Keratinocyte (primary cell): Measurements from ENCODE around the gene SFTPA2. TPM values are rescaled to one million over a fixed set of nuclear protein-coding genes. Genes with fewer than 3 reads are reported as not detected.
"Not testable (repeated sequence)": the region's sequence is repeated elsewhere in the genome, so short reads cannot be mapped to it uniquely, and the experiment has no call there.

Experiments used
- DNase-seq: peaks from one replicate; pipeline ENCODE4 v3.0.0-alpha.2; 2011; ENCODE audit warnings: low read depth, missing footprints, low spot score
- FAIRE-seq: peaks from 2 replicates; lab custom pipeline; 2011; peaks lifted over from hg19 to GRCh38; lab: Jason Lieb, UNC
- H2AFZ ChIP-seq: 2 replicates; pipeline ENCODE4 v1.6.0; 2012; ENCODE audit warnings: low read length, control low read depth, inconsistent platforms; ENCODE audit not compliant: control insufficient read depth
- H3K27ac ChIP-seq: 2 replicates; pipeline ENCODE4 v1.5.1; 2011; ENCODE audit warnings: low read length; ENCODE audit not compliant: control insufficient read depth, insufficient read depth
- H3K27me3 ChIP-seq: 3 replicates; pipeline ENCODE4 v1.6.0; 2011; ENCODE audit warnings: low read length; ENCODE audit not compliant: control insufficient read depth, insufficient read depth; ENCODE audit errors: extremely low read depth
- H3K36me3 ChIP-seq, 2 experiments: 2 replicates in 1 of 2; 3 replicates in 1 of 2; pipeline ENCODE4 v1.5.1; 2011; ENCODE audit warnings: low read length in 2 of 2, mild to moderate bottlenecking in 1 of 2; ENCODE audit not compliant: control insufficient read depth in 2 of 2, insufficient read depth in 2 of 2; ENCODE audit errors: extremely low read depth in 1 of 2
- H3K4me1 ChIP-seq: 3 replicates; pipeline ENCODE4 v1.5.1; 2011; ENCODE audit warnings: low read length; ENCODE audit not compliant: control insufficient read depth, insufficient read depth; ENCODE audit errors: extremely low read depth
- H3K4me2 ChIP-seq: 3 replicates; pipeline ENCODE4 v1.6.0; 2011; ENCODE audit warnings: low read depth, low read length; ENCODE audit not compliant: control insufficient read depth, insufficient read depth; ENCODE audit errors: extremely low read depth
- H3K4me3 ChIP-seq, 3 experiments: fragments of 200-600 bp in 1 of 3; sonication (generic) in 1 of 3; 2 replicates in 2 of 3; 3 replicates in 1 of 3; pipeline ENCODE4 v1.5.1; 2011 to 2016; ENCODE audit warnings: low read length in 3 of 3, mild to moderate bottlenecking in 3 of 3, control low read depth in 2 of 3, inconsistent platforms in 1 of 3, low read depth in 1 of 3, mixed read lengths in 1 of 3, mixed run types in 1 of 3, moderate library complexity in 1 of 3; ENCODE audit not compliant: control insufficient read depth in 2 of 3, insufficient read depth in 2 of 3; ENCODE audit errors: extremely low read depth in 1 of 3
- H3K79me2 ChIP-seq: 2 replicates; pipeline ENCODE4 v1.6.0; 2012; ENCODE audit warnings: low read length; ENCODE audit not compliant: control insufficient read depth, insufficient read depth
- H3K9ac ChIP-seq: 3 replicates; pipeline ENCODE4 v1.6.0; 2011; ENCODE audit warnings: low read length; ENCODE audit not compliant: control insufficient read depth, insufficient read depth; ENCODE audit errors: extremely low read depth
- H3K9me1 ChIP-seq: 3 replicates; pipeline ENCODE4 v1.6.0; 2011; ENCODE audit warnings: low read length; ENCODE audit not compliant: control insufficient read depth, insufficient read depth; ENCODE audit errors: extremely low read depth
- H3K9me3 ChIP-seq: 2 replicates; pipeline ENCODE4 v1.5.1; 2012; ENCODE audit warnings: low read depth, low read length; ENCODE audit not compliant: control insufficient read depth
- H4K20me1 ChIP-seq: 3 replicates; pipeline ENCODE4 v1.6.0; 2011; ENCODE audit warnings: low read length; ENCODE audit not compliant: control insufficient read depth, insufficient read depth; ENCODE audit errors: extremely low read depth
- EZH2 ChIP-seq: IDR thresholded peaks from one replicate; pipeline ENCODE4 v1.6.1; 2012; ENCODE audit warnings: inconsistent platforms, mild to moderate bottlenecking, low read length, moderate library complexity
- dilution Hi-C: fragments of 300-500 bp; cut with MboI; formaldehyde crosslinking; loops from one replicate; pipeline ENCODE4 v1.7.0; 2020; ENCODE audit warnings: low sequenced_read_pairs; ENCODE audit not compliant: extremely low pct_ligation_motif_present
- polyA plus RNA-seq, 5 experiments: library from polyadenylated mRNA; depleted of rRNA in 3 of 5; stranded (reverse) in 3 of 5; stranded (forward) in 1 of 5; unstranded in 1 of 5; fragments of >200 nt; gene quantifications; 1 replicate in 1 of 5; 2 replicates in 3 of 5; 3 replicates in 1 of 5; pipeline versions ENCODE4 v1.2.1 to v1.2.3, GENCODE V29; 2011 to 2012; ENCODE audit warnings: missing spikeins in 2 of 5, low read depth in 1 of 5, low replicate concordance in 1 of 5
- TF ChIP-seq, protein P1 (sequence below), 3 experiments: IDR thresholded peaks in 1 of 3; conservative IDR thresholded peaks in 1 of 3; optimal IDR thresholded peaks in 1 of 3; 2 replicates in 2 of 3; 3 replicates in 1 of 3; pipeline versions ENCODE3 to v1.5.1; 2011; ENCODE audit warnings: low read length in 3 of 3, mild to moderate bottlenecking in 3 of 3, moderate library complexity in 2 of 3, control low read depth in 1 of 3, inconsistent platforms in 1 of 3; ENCODE audit not compliant: insufficient read depth in 2 of 3; ENCODE audit errors: extremely low read depth in 1 of 3

The SFTPA2 gene
- polyA plus RNA-seq, 1 donor (not counting 4 experiments of a cell fraction or from before 2014, with no cell fraction given): not detected

DNA sequence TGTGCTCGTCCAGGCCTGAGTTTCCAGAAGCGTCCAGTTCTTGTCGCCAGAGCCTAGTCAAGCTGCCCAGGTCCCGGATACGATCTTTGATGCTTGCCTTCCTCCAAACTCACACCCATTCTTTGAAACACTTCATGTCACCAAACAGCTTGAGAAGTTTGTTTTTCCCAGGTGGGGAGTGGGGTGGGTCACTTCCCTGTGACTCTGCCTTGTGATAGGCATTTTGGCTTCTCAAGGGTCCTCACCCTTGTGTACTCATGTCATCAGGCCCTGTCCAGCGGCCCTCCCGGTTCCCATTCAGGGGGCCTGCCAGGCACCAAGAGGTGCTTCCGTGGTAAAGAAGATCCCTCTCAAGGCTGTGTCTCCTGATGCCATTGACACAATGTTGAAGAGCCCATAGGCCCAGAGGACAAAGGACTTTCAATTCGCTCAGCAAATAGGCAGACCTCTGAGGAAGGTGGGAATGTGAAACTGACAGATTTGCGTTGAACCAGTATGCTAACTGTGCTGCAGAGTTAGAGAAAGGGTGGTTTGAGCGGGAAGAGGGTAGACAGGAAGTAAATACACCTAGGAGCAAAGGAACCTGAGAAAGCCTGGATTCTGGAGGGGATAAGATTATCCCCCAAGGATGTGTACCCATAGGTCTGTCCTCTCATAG is 25.8 kb upstream of the SFTPA2 start:
- no peaks in the 10 kb centered on the region for H3K4me1 ChIP-seq
- no peaks in the 10 kb centered on the region for H3K9me3 ChIP-seq
- H3K27ac ChIP-seq: no peak overlapping the region
- peaks cover 7% of the 10 kb centered on the region for H3K27me3 ChIP-seq
- no peak for DNase-seq
- dilution Hi-C loops: no loop called here
- no peaks in the 10 kb centered on the region for H3K36me3 ChIP-seq
- no peak overlapping the region for H3K4me2 ChIP-seq
- H3K9me1 ChIP-seq: no peaks in the 10 kb centered on the region
- no peaks in the 10 kb centered on the region for H4K20me1 ChIP-seq
- no peak overlapping the region for H3K4me3 ChIP-seq
- TF ChIP-seq EZH2: no peak
- TF ChIP-seq, protein P1, sequence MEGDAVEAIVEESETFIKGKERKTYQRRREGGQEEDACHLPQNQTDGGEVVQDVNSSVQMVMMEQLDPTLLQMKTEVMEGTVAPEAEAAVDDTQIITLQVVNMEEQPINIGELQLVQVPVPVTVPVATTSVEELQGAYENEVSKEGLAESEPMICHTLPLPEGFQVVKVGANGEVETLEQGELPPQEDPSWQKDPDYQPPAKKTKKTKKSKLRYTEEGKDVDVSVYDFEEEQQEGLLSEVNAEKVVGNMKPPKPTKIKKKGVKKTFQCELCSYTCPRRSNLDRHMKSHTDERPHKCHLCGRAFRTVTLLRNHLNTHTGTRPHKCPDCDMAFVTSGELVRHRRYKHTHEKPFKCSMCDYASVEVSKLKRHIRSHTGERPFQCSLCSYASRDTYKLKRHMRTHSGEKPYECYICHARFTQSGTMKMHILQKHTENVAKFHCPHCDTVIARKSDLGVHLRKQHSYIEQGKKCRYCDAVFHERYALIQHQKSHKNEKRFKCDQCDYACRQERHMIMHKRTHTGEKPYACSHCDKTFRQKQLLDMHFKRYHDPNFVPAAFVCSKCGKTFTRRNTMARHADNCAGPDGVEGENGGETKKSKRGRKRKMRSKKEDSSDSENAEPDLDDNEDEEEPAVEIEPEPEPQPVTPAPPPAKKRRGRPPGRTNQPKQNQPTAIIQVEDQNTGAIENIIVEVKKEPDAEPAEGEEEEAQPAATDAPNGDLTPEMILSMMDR (optimal IDR thresholded peaks at IDR 0.05 in 1 of 3, IDR thresholded peaks at IDR 0.05 in 1 of 3, conservative IDR thresholded peaks at IDR 0.05 in 1 of 3; ENCODE audit: extremely low read depth in 1 of 3, insufficient read depth in 2 of 3, low read length in 3 of 3): no peak
- H3K79me2 ChIP-seq: no peaks in the 10 kb centered on the region
- no peak overlapping the region for H3K9ac ChIP-seq
- FAIRE-seq: no peak
- no peak overlapping the region for H2AFZ ChIP-seq

DNA sequence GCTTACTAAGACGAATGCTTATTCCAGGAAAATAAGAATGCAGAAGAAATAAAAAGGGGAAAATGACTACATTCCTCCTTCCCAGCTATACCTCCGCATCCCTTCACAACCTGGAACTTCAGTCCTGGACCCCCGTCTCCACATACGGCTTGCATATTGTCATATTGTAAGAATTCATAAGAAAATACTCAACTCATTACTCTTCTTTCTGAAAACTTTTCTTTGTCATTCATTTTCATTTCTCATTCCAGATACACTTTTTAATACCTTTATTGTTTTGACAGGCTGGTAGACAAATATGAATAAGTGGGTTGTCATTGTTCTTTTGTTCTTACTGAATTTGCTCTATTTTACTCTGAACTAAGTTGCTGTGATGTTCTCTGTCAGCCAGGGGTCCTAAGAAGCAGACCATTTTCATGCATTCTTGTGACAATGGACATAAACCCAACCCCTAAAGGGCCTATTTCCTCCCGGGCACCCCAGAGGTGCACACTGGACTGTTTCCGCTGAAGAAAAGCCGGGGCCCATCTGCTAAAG is 23.3 kb upstream of the SFTPA2 start:
- Histone ChIP-seq H3K79me2 (no peaks in the 10 kb centered on the region), H3K27ac (no peak overlapping the region), H3K4me3 (no peak overlapping the region), H3K4me1 (no peaks in the 10 kb centered on the region), H3K9ac (no peak overlapping the region), H3K36me3 (no peaks in the 10 kb centered on the region), H3K9me3 (no peaks in the 10 kb centered on the region), H3K27me3 (peaks cover 4% of the 10 kb centered on the region), H3K4me2 (no peak overlapping the region), H2AFZ (no peak overlapping the region), H3K9me1 (no peaks in the 10 kb centered on the region), H4K20me1 (no peaks in the 10 kb centered on the region)
- no peak for FAIRE-seq
- dilution Hi-C loops: no loop called here
- no peak for TF ChIP-seq EZH2
- TF ChIP-seq, protein P1 (optimal IDR thresholded peaks at IDR 0.05 in 1 of 3, IDR thresholded peaks at IDR 0.05 in 1 of 3, conservative IDR thresholded peaks at IDR 0.05 in 1 of 3; ENCODE audit: extremely low read depth in 1 of 3, insufficient read depth in 2 of 3, low read length in 3 of 3): no peak
- DNase-seq: no peak

DNA sequence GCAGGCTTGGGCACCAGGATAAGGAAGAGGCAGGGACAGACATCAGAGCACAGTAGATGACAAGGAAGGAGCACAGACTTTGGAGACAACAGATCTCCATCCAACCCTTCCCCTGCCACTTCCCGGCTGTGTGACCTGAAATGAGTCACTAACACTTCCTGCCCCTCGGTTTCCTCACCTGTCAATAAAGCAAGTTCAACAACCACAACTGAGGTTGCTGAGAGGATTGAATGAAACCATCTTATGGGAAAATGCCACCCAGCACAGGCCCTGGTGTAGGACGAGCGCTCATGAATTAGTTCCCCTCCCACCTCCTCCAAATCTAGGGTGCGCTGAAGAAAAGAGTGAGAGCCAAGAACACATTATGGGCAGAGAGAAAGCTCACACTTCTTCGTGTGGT is 22.7 kb upstream of the SFTPA2 start:
- H3K27me3 ChIP-seq, H3K9me1 ChIP-seq, dilution Hi-C loops, H2AFZ ChIP-seq, DNase-seq, H3K27ac ChIP-seq, H4K20me1 ChIP-seq, H3K9ac ChIP-seq, FAIRE-seq, H3K4me3 ChIP-seq, H3K4me1 ChIP-seq, H3K9me3 ChIP-seq, H3K79me2 ChIP-seq, H3K36me3 ChIP-seq, H3K4me2 ChIP-seq: not testable (repeated sequence)
